GM12878 (cell line): ENCODE measurements around the gene PPIG. TPM values are rescaled to one million over a fixed set of nuclear protein-coding genes. Genes with fewer than 3 reads are reported as not detected.

Experiments used
- BRCA1 ChIP-seq: IDR thresholded peaks from 2 replicates; pipeline ENCODE4 v1.6.1; 2011; ENCODE audit warnings: low read depth, low read length, improper control_type of control experiment
- CREM ChIP-seq: IDR thresholded peaks from 2 replicates; pipeline ENCODE4 v1.6.1; 2014; ENCODE audit warnings: antibody characterized with exemption, low read depth
- ETV6 ChIP-seq, 2 experiments: fragments of 450-650 bp in 1 of 2; IDR thresholded peaks in 1 of 2; conservative IDR thresholded peaks in 1 of 2; 2 replicates each; pipeline ENCODE4 v1.6.1; 2014; ENCODE audit warnings: antibody characterized with exemption in 1 of 2, borderline replicate concordance in 1 of 2, low read depth in 1 of 2, mild to moderate bottlenecking in 1 of 2, moderate library complexity in 1 of 2
- HCFC1 ChIP-seq: fragments of 150-350 bp; IDR thresholded peaks from 2 replicates; pipeline ENCODE4 v1.6.1; 2014; ENCODE audit warnings: low read length
- HDAC6 ChIP-seq: fragments of 200-600 bp; sonication (generic); IDR thresholded peaks from one replicate; pipeline ENCODE4 v1.8.0; 2017; ENCODE audit warnings: antibody characterized with exemption; ENCODE audit not compliant: unreplicated experiment
- IKZF1 ChIP-seq: fragments of 450-650 bp; conservative IDR thresholded peaks from 2 replicates; pipeline ENCODE4 v1.6.1; 2017; ENCODE audit warnings: antibody characterized with exemption, mild to moderate bottlenecking
- MTA2 ChIP-seq: fragments of 450-650 bp; IDR thresholded peaks from 2 replicates; pipeline ENCODE4 v1.6.1; 2016; ENCODE audit warnings: low read depth, mild to moderate bottlenecking, moderate library complexity
- MTA3 ChIP-seq: IDR thresholded peaks from 2 replicates; pipeline ENCODE4 v1.6.1; 2012; ENCODE audit warnings: low read length, inconsistent platforms, borderline replicate concordance
- MXI1 ChIP-seq: fragments of 150-350 bp; IDR thresholded peaks from 2 replicates; pipeline ENCODE4 v1.6.1; 2011; ENCODE audit warnings: low read depth, mild to moderate bottlenecking, inconsistent platforms, low read length, improper control_type of control experiment
- NBN ChIP-seq: fragments of 450-650 bp; IDR thresholded peaks from 2 replicates; pipeline ENCODE4 v1.6.1; 2016
- NFYA ChIP-seq: IDR thresholded peaks from 2 replicates; pipeline ENCODE4 v1.6.1; 2011; ENCODE audit warnings: low read depth, mild to moderate bottlenecking, low read length, improper control_type of control experiment, borderline replicate concordance
- NR2F1 ChIP-seq: fragments of 450-650 bp; conservative IDR thresholded peaks from 2 replicates; pipeline ENCODE4 v1.6.1; 2017; ENCODE audit warnings: mild to moderate bottlenecking
- RELA ChIP-seq: fragments of 450-650 bp; IDR thresholded peaks from 2 replicates; pipeline ENCODE4 v1.8.0; 2014; ENCODE audit warnings: borderline replicate concordance; ENCODE audit not compliant: partially characterized antibody
- SIN3A ChIP-seq: IDR thresholded peaks from 2 replicates; pipeline ENCODE4 v1.6.1; 2012; ENCODE audit warnings: low read depth, low read length, improper control_type of control experiment
- SPI1 ChIP-seq: IDR thresholded peaks from 2 replicates; pipeline ENCODE4 v1.6.1; 2011; ENCODE audit warnings: low read depth, mild to moderate bottlenecking, low read length, moderate library complexity, borderline replicate concordance; ENCODE audit not compliant: insufficient read depth
- STAT1 ChIP-seq: fragments of 450-650 bp; conservative IDR thresholded peaks from 2 replicates; pipeline ENCODE4 v1.6.1; 2014; ENCODE audit warnings: antibody characterized with exemption, mild to moderate bottlenecking
- TARDBP ChIP-seq: IDR thresholded peaks from 2 replicates; pipeline ENCODE4 v1.6.1; 2016; ENCODE audit warnings: borderline replicate concordance
- ZBTB40 ChIP-seq: fragments of 450-650 bp; IDR thresholded peaks from 2 replicates; pipeline ENCODE4 v1.6.1; 2016; ENCODE audit warnings: mild to moderate bottlenecking, moderate library complexity, borderline replicate concordance
- ZSCAN29 ChIP-seq: fragments of 450-650 bp; IDR thresholded peaks from 2 replicates; pipeline ENCODE4 v1.6.1; 2017; ENCODE audit warnings: mild to moderate bottlenecking, moderate library complexity
- polyA plus RNA-seq, 11 experiments: library from polyadenylated mRNA; depleted of rRNA in 4 of 11; unstranded in 6 of 11; stranded (reverse) in 5 of 11; fragments of >200 nt; fragmentation: Nextera tagmentation in 4 of 11; fragmentation: Illumina TruSeq in 1 of 11; extraction: Ambion mirVana in 4 of 11; extraction: Trizol in 1 of 11; gene quantifications; 1 replicate in 1 of 11; 2 replicates in 10 of 11; pipeline versions ENCODE4 v1.2.1 to v1.2.3, GENCODE V29; 2011 to 2016; ENCODE audit warnings: inconsistent platforms in 2 of 11, missing spikeins in 2 of 11, low read depth in 1 of 11
- total RNA-seq, 4 experiments: library from RNA; depleted of rRNA in 3 of 4; stranded (reverse); fragments of >200 nt in 3 of 4; fragmentation: Illumina TruSeq in 1 of 4; extraction: Trizol in 1 of 4; gene quantifications; 2 replicates each; pipeline versions ENCODE4 v1.2.1 to v1.2.3, GENCODE V29; 2013 to 2021
- TF ChIP-seq, protein P1 (sequence below): fragments of 450-650 bp; IDR thresholded peaks from 2 replicates; pipeline ENCODE4 v1.6.1; 2018; ENCODE audit warnings: mild to moderate bottlenecking, low read depth, moderate library complexity; ENCODE audit not compliant: partially characterized antibody
- TF ChIP-seq, protein P2 (sequence below): IDR thresholded peaks from 2 replicates; pipeline ENCODE4 v1.6.1; 2011; ENCODE audit warnings: low read depth, low read length, improper control_type of control experiment, borderline replicate concordance

PPIG gene
- total and polyA plus RNA-seq, 10 of the 15 experiments (the other 5 are each of a cell fraction or from before 2014, with no cell fraction given): 22.3 to 147 (median 95.2) TPM

DNA sequence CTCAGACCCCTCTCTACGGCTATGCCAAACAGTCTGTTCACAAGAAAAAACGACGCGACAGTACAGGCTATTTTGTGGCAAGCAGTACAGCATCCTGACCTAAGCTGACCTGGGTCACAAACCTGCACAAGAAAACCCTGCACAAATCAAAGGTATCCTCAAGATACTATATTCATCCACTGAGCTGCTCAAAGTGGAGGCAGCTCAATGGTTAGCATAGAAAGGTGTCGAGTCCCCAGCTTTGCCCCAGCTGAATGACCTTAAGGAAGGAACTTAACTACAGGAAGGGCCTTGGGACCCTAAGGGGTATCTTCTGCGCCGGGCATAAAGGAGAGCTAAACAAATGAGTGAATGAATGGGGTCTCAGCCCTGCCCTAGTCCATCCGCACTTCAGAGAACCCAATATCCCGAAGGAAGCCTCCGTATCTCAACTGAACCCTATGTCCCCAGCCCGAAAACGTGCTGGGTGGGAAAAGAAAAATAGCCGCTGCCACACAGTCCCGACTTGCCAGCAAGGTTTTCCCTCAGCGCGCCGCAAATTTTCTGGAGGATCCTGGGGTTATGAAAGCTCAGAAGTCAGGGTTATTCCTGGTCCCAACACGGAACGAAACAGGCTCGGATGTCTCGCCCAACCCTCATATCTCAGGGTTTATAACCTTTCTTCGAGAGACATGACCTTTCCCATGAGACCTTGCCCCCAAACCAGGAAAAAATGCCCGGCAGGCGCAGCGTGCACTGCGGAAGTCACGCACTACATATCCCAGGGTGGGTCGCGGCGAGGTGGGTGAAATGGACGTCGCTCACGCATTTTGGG, 10.8 kb upstream of the PPIG start, which contains the start of gene FASTKD1 (continued):
- peak; percentile 56; the same call in 1 of the 2 replicates for TF ChIP-seq SPI1
- no peak for TF ChIP-seq NFYA
- no peak for TF ChIP-seq BRCA1
- peak; percentile 93 for TF ChIP-seq TARDBP
- TF ChIP-seq MTA2: peak; percentile 31
- TF ChIP-seq IKZF1: peak; percentile 99
- TF ChIP-seq, protein P1, sequence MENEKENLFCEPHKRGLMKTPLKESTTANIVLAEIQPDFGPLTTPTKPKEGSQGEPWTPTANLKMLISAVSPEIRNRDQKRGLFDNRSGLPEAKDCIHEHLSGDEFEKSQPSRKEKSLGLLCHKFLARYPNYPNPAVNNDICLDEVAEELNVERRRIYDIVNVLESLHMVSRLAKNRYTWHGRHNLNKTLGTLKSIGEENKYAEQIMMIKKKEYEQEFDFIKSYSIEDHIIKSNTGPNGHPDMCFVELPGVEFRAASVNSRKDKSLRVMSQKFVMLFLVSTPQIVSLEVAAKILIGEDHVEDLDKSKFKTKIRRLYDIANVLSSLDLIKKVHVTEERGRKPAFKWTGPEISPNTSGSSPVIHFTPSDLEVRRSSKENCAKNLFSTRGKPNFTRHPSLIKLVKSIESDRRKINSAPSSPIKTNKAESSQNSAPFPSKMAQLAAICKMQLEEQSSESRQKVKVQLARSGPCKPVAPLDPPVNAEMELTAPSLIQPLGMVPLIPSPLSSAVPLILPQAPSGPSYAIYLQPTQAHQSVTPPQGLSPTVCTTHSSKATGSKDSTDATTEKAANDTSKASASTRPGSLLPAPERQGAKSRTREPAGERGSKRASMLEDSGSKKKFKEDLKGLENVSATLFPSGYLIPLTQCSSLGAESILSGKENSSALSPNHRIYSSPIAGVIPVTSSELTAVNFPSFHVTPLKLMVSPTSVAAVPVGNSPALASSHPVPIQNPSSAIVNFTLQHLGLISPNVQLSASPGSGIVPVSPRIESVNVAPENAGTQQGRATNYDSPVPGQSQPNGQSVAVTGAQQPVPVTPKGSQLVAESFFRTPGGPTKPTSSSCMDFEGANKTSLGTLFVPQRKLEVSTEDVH: no peak
- TF ChIP-seq, protein P2, sequence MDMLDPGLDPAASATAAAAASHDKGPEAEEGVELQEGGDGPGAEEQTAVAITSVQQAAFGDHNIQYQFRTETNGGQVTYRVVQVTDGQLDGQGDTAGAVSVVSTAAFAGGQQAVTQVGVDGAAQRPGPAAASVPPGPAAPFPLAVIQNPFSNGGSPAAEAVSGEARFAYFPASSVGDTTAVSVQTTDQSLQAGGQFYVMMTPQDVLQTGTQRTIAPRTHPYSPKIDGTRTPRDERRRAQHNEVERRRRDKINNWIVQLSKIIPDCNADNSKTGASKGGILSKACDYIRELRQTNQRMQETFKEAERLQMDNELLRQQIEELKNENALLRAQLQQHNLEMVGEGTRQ: no peak
- peak; percentile 54 for TF ChIP-seq RELA
- no peak for TF ChIP-seq HDAC6
- TF ChIP-seq NBN: 0 out of 2 replicates have a peak, but pooled peaks have one; percentile 40
- TF ChIP-seq NR2F1: peak; percentile 96
- no peak for TF ChIP-seq STAT1
- TF ChIP-seq MTA3: no peak
- peak; percentile 62; the same call in 1 of the 2 replicates for TF ChIP-seq ZBTB40
- TF ChIP-seq CREM: peak; percentile 98
- TF ChIP-seq SIN3A: 0 out of 2 replicates have a peak, but pooled peaks have one; percentile 12
- TF ChIP-seq MXI1: peak; percentile 73; the same call in 1 of the 2 replicates
- no peak for TF ChIP-seq ETV6 (conservative IDR thresholded peaks at IDR 0.05 in 1 of 2, IDR thresholded peaks at IDR 0.05 in 1 of 2; ENCODE audit: borderline replicate concordance in 1 of 2, low read depth in 1 of 2)
- no peak for TF ChIP-seq ZSCAN29
- peak; percentile 100 for TF ChIP-seq HCFC1
